Measurements from ENCODE around the gene PRR19.

- no peak for TF ChIP-seq POLR2A (IDR thresholded peaks at IDR 0.05)
- TF ChIP-seq, protein P1, sequence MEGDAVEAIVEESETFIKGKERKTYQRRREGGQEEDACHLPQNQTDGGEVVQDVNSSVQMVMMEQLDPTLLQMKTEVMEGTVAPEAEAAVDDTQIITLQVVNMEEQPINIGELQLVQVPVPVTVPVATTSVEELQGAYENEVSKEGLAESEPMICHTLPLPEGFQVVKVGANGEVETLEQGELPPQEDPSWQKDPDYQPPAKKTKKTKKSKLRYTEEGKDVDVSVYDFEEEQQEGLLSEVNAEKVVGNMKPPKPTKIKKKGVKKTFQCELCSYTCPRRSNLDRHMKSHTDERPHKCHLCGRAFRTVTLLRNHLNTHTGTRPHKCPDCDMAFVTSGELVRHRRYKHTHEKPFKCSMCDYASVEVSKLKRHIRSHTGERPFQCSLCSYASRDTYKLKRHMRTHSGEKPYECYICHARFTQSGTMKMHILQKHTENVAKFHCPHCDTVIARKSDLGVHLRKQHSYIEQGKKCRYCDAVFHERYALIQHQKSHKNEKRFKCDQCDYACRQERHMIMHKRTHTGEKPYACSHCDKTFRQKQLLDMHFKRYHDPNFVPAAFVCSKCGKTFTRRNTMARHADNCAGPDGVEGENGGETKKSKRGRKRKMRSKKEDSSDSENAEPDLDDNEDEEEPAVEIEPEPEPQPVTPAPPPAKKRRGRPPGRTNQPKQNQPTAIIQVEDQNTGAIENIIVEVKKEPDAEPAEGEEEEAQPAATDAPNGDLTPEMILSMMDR (IDR thresholded peaks at IDR 0.05 in 8 of 11, conservative IDR thresholded peaks at IDR 0.05 in 3 of 11), result no peak
These were observed 25.1 kb upstream of the PRR19 start for GRCh38 chr19:42276821-42277220.
